ENCODE data around the gene DDRGK1. TPM values are rescaled to one million over a fixed set of nuclear protein-coding genes. Genes with fewer than 3 reads are reported as not detected.
"Not testable (repeated sequence)": the region's sequence is repeated elsewhere in the genome, so short reads cannot be mapped to it uniquely, and the experiment has no call there.

Gene DDRGK1
- total RNA-seq, 4 donors from 2014 or later: 76.7 to 117 (median 89.9) TPM

GRCh38 chr20:3192226-3193015 is 12.1 kb downstream of the DDRGK1 start:
- Histone ChIP-seq H3K4me1 (no peaks in the 10 kb centered on the region), H3K27ac (no peak overlapping the region), H3K36me3 (peaks cover 4 to 95% (median 25%) of the 10 kb centered on the region in 3 donors), H3K9me3 (no peaks in the 10 kb centered on the region), H3K27me3 (no peaks in the 10 kb centered on the region), H3K4me3 (no peak overlapping the region)
- 92 to 94% methylated on average over 18 of the region's 18 CpGs for WGBS, 2 donors
- DNase-seq (ENCODE audit: low spot score in 2 of 2): no peak
- TF ChIP-seq, protein P1, sequence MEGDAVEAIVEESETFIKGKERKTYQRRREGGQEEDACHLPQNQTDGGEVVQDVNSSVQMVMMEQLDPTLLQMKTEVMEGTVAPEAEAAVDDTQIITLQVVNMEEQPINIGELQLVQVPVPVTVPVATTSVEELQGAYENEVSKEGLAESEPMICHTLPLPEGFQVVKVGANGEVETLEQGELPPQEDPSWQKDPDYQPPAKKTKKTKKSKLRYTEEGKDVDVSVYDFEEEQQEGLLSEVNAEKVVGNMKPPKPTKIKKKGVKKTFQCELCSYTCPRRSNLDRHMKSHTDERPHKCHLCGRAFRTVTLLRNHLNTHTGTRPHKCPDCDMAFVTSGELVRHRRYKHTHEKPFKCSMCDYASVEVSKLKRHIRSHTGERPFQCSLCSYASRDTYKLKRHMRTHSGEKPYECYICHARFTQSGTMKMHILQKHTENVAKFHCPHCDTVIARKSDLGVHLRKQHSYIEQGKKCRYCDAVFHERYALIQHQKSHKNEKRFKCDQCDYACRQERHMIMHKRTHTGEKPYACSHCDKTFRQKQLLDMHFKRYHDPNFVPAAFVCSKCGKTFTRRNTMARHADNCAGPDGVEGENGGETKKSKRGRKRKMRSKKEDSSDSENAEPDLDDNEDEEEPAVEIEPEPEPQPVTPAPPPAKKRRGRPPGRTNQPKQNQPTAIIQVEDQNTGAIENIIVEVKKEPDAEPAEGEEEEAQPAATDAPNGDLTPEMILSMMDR (IDR thresholded peaks at IDR 0.05): no peak
- TF ChIP-seq EP300 (IDR thresholded peaks at IDR 0.05) (no peak), POLR2A (IDR thresholded peaks at IDR 0.05) (no peak)

GRCh38 chr20:3190681-3191111 is 13.8 kb downstream of the DDRGK1 start:
- Histone ChIP-seq H3K4me1 (no peaks in the 10 kb centered on the region), H3K27ac (no peak overlapping the region), H3K9me3 (no peaks in the 10 kb centered on the region), H3K36me3 (peaks cover 4 to 79% (median 25%) of the 10 kb centered on the region in 3 donors), H3K27me3 (no peaks in the 10 kb centered on the region), H3K4me3 (no peak overlapping the region)
- no peak for TF ChIP-seq EP300 (IDR thresholded peaks at IDR 0.05)
- TF ChIP-seq, protein P1 (IDR thresholded peaks at IDR 0.05): no peak
- no peak for TF ChIP-seq POLR2A (IDR thresholded peaks at IDR 0.05)
- DNase-seq (ENCODE audit: low spot score in 2 of 2): no peak
- WGBS, 2 donors: 85 to 86% methylated on average over 14 of the region's 14 CpGs

DNA sequence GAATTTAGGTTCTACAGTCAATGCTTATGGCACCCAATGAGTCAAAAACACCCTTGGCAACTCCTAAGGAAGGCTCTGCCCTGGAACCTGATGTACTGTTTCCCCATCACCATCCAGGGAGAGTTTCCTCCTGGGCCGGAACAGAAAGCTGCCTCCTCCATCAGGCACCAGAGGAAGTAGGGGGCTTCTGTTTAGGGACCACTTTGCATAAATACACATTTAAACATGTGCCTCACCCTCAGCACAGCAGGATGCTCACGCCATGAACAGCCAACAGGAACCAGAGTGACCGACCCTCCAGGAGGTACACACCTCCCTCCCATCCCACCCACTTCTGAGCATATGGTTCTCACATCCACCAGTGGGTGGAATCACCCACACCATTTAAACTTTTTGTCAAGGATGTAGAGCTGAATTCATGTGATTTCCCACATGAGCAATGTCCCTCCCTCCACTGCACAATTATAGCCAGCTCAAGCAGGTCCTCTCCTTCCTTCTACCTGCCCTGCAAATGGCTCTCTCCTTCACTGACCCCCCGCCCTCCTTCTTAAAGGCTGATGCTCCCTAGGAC is 14.8 kb downstream of the DDRGK1 start:
- Histone ChIP-seq H3K4me3 (no peak overlapping the region), H3K9me3 (no peaks in the 10 kb centered on the region), H3K27ac (no peak overlapping the region), H3K4me1 (no peaks in the 10 kb centered on the region), H3K36me3 (peaks cover 0 to 69% (median 20%) of the 10 kb centered on the region in 3 donors), H3K27me3 (no peaks in the 10 kb centered on the region)
- TF ChIP-seq POLR2A (IDR thresholded peaks at IDR 0.05) (no peak), EP300 (IDR thresholded peaks at IDR 0.05) (no peak)
- TF ChIP-seq, protein P1 (IDR thresholded peaks at IDR 0.05): no peak
- no peak for DNase-seq (ENCODE audit: low spot score in 2 of 2)
- WGBS, 2 donors: 81 to 84% methylated on average over 4 of the region's 4 CpGs

- 80 to 81% methylated on average over 3 of the region's 3 CpGs for WGBS, 2 donors
- no peaks in the 10 kb centered on the region for H3K9me3 ChIP-seq
- no peak overlapping the region for H3K27ac ChIP-seq
- no peaks in the 10 kb centered on the region for H3K4me1 ChIP-seq
- DNase-seq (ENCODE audit: low spot score in 2 of 2): no peak
- no peak for TF ChIP-seq EP300 (IDR thresholded peaks at IDR 0.05)
- TF ChIP-seq, protein P1 (IDR thresholded peaks at IDR 0.05): no peak
- no peak for TF ChIP-seq POLR2A (IDR thresholded peaks at IDR 0.05)
- H3K36me3 ChIP-seq: peaks cover 0 to 65% (median 13%) of the 10 kb centered on the region in 3 donors
- H3K4me3 ChIP-seq: no peak overlapping the region
- H3K27me3 ChIP-seq: no peaks in the 10 kb centered on the region
These were observed 15.6 kb downstream of the DDRGK1 start for GRCh38 chr20:3188823-3189413.

- H3K4me3 ChIP-seq; H3K4me1 ChIP-seq; DNase-seq (ENCODE audit: low spot score in 2 of 2); H3K9me3 ChIP-seq; H3K27ac ChIP-seq; H3K27me3 ChIP-seq: not testable (repeated sequence)
- WGBS, 2 donors: 93 to 96% methylated on average over 9 of the region's 9 CpGs
- peaks cover 0 to 54% (median 8%) of the 10 kb centered on the region in 3 donors for H3K36me3 ChIP-seq
These were observed 16.6 kb downstream of the DDRGK1 start for GRCh38 chr20:3187861-3188260.

All from tibial nerve (tissue), 4 donors.